Measurements from ENCODE around the gene IRX4. TPM values are rescaled to one million over a fixed set of nuclear protein-coding genes. Genes with fewer than 3 reads are reported as not detected.

Gene IRX4
- polyA plus RNA-seq, 1 of the 3 experiments (the other 2 are of a cell fraction): not detected

DNA sequence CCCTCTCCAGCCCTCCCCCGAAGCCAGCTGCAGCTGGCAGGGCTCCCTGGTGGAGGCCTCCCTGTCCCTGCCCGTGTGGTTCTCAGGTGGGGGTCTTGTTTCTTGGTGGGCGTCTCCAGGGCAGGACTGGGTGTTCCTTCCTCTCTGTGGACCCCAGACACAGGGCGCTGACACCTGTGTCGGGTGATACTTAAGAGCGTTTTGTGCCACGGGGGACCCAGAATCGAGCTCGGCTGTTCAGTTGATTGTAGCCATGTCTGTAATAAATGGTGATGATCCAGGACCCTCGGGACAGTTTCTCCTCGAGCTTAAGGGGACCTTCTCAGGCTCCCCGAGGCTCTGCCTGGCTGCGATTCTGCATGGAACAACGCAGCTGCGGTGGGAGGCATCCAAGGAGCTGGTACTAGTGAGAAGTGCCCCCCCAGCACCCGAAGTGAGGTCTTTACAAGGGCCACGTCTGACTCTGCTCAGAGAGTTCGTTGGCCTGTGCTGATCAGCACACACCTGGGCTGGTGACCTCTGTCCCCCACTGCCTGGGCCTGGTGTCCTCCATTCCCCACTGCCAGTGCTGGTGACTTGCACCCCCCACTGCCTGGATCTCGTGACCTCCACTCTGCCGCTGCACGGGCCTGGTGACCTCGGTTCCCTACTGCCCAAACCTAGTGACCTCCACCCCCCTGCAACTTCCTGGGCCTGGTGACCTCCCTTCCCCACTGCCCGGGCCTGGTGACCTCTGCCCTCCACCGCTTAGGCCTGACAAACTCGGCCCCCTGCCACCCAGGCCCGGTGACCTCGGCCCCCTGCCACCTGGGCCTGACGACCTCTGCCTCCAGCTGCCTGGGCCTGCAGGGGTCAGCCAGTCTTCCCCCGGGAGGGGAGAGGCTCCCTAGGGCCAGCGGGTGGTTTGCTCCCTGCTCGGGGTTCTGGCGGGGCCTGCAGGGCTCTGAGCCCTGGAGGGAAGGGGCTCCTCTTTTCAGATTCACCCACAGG lies 45.5 kb downstream of the IRX4 start (continued):
- TF ChIP-seq, protein P1, sequence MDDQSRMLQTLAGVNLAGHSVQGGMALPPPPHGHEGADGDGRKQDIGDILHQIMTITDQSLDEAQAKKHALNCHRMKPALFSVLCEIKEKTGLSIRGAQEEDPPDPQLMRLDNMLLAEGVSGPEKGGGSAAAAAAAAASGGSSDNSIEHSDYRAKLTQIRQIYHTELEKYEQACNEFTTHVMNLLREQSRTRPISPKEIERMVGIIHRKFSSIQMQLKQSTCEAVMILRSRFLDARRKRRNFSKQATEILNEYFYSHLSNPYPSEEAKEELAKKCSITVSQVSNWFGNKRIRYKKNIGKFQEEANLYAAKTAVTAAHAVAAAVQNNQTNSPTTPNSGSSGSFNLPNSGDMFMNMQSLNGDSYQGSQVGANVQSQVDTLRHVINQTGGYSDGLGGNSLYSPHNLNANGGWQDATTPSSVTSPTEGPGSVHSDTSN (IDR thresholded peaks at IDR 0.05): no peak
- TF ChIP-seq CHD2 (IDR thresholded peaks at IDR 0.05; ENCODE audit: low read length, partially characterized antibody) (no peak), TEAD4 (IDR thresholded peaks at IDR 0.05; ENCODE audit: borderline replicate concordance, insufficient read depth) (no peak), GATA2 (CRISPR knock-in tag; IDR thresholded peaks at IDR 0.05) (no peak)

DNA sequence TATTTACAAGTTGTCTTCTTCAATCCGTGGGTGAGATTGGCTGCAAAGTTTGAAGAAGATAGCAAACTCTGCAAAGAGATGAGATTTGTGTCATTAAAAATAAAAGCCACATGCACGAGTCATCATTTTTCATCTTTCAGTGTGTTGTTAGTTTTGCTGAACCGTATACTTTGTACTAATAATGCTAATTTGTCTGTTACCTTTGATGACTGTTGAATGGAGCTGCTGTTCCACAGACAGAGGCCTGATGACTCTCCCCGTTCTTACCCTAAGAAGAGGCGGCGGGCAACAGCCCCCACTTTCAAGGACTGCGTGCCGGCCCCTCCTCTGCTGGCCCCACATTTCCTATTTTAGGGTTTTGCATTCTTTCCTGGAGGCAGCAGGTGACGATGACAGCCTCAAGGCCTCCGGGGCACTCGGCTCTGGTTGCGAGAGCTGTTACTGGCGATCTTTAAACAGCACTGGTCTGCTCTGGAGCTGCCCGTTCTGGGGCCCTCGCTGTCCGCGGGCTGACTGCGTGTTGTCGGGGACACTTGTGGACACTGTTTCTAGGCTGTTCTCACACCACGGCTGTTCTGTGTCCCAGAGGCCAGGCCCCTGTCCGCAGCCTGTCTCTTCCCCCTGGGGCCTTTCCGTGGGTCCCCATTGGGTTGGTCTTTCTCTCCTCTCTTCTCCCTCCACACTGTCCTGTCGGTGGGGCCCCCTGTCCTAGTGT lies 46.4 kb downstream of the IRX4 start:
- ChIA-PET POLR2A (no interaction called here), CTCF (no interaction called here)
- Histone ChIP-seq H3K9me2 (no peaks in the 10 kb centered on the region), H3K9ac (no peak overlapping the region), H3K79me2 (ENCODE audit: insufficient read depth) (no peaks in the 10 kb centered on the region), H3K4me3 (ENCODE audit: low read depth in 2 of 2, low read length in 1 of 2) (no peak overlapping the region), H3K27me3 (ENCODE audit: insufficient read depth) (peaks cover 97% of the 10 kb centered on the region), H3K4me2 (no peak overlapping the region), H2AFZ (ENCODE audit: low read depth) (no peak overlapping the region), H3K27ac (ENCODE audit: low read depth in 2 of 2, low read length in 1 of 2) (no peak overlapping the region), H3K4me1 (ENCODE audit: control insufficient read depth in 1 of 2, insufficient read depth in 2 of 2, low read depth in 1 of 2, low read length in 1 of 2) (no peaks in the 10 kb centered on the region), H3K36me3 (replicated peaks in 1 of 2; ENCODE audit: control insufficient read depth in 1 of 2, insufficient read depth in 2 of 2, low read length in 1 of 2) (no peaks in the 10 kb centered on the region), H3K9me3 (no peaks in the 10 kb centered on the region), H3F3A (replicated peaks; ENCODE audit: insufficient read depth) (no peaks in the 10 kb centered on the region), H4K20me1 (ENCODE audit: insufficient read depth) (no peaks in the 10 kb centered on the region)
- no peak for DNase-seq
- WGBS (ENCODE audit: low lambda C conversion rate): 46% methylated on average over 19 of the region's 23 CpGs
- TF ChIP-seq MXI1 (IDR thresholded peaks at IDR 0.05; ENCODE audit: low read depth, low read length) (no peak), FOXJ3 (CRISPR knock-in tag; IDR thresholded peaks at IDR 0.05) (no peak), GABPA (IDR thresholded peaks at IDR 0.05; ENCODE audit: low read depth) (no peak), GATA2 (CRISPR knock-in tag; IDR thresholded peaks at IDR 0.05) (no peak)
- TF ChIP-seq, protein P2, sequence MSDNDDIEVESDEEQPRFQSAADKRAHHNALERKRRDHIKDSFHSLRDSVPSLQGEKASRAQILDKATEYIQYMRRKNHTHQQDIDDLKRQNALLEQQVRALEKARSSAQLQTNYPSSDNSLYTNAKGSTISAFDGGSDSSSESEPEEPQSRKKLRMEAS (IDR thresholded peaks at IDR 0.05; ENCODE audit: low read depth): no peak
- TF ChIP-seq, protein P3, sequence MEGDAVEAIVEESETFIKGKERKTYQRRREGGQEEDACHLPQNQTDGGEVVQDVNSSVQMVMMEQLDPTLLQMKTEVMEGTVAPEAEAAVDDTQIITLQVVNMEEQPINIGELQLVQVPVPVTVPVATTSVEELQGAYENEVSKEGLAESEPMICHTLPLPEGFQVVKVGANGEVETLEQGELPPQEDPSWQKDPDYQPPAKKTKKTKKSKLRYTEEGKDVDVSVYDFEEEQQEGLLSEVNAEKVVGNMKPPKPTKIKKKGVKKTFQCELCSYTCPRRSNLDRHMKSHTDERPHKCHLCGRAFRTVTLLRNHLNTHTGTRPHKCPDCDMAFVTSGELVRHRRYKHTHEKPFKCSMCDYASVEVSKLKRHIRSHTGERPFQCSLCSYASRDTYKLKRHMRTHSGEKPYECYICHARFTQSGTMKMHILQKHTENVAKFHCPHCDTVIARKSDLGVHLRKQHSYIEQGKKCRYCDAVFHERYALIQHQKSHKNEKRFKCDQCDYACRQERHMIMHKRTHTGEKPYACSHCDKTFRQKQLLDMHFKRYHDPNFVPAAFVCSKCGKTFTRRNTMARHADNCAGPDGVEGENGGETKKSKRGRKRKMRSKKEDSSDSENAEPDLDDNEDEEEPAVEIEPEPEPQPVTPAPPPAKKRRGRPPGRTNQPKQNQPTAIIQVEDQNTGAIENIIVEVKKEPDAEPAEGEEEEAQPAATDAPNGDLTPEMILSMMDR (IDR thresholded peaks at IDR 0.05): no peak

All from SK-N-SH (cell line).